Uterus (tissue), 4 donors: ENCODE data around the gene DDX55. TPM values are rescaled to one million over a fixed set of nuclear protein-coding genes. Genes with fewer than 3 reads are reported as not detected.

ENCODE experiments used
- DNase-seq, 2 donors: peaks; one replicate each; pipeline ENCODE4 v3.0.0-alpha.2; 2019 to 2020
- H3K27ac ChIP-seq, 2 donors: fragments of 200-600 bp; sonication (generic); 1 replicate in 1 of 2; 2 replicates in 1 of 2; pipeline ENCODE4 v1.5.1; 2016 to 2018
- H3K27me3 ChIP-seq, 2 donors: fragments of 200-600 bp; sonication (generic); one replicate each; pipeline ENCODE4 v1.5.1; 2018 to 2019; ENCODE audit warnings: control low read depth in 1 of 2
- H3K36me3 ChIP-seq, 2 donors: fragments of 200-600 bp; sonication (generic); one replicate each; pipeline ENCODE4 v1.5.1; 2019; ENCODE audit warnings: control low read depth in 1 of 2
- H3K4me1 ChIP-seq, 2 donors: fragments of 200-600 bp; sonication (generic); one replicate each; pipeline ENCODE4 v1.5.1; 2018 to 2019; ENCODE audit warnings: control low read depth in 1 of 2
- H3K4me3 ChIP-seq, 2 donors: fragments of 200-600 bp; sonication (generic); 1 replicate in 1 of 2; 2 replicates in 1 of 2; pipeline ENCODE4 v1.5.1; 2018 to 2019; ENCODE audit warnings: mild to moderate bottlenecking in 1 of 2
- H3K9me3 ChIP-seq, 2 donors: fragments of 200-600 bp; sonication (generic); one replicate each; pipeline ENCODE4 v1.5.1; 2019; ENCODE audit warnings: control low read depth in 1 of 2
- CTCF ChIP-seq, 4 experiments: fragments of 200-600 bp in 2 of 4; fragments of 450-650 bp in 2 of 4; sonication (generic) in 2 of 4; IDR thresholded peaks; one replicate each; pipeline ENCODE4 v1.5.1; 2016 to 2019; ENCODE audit warnings: antibody characterized with exemption in 4 of 4, mild to moderate bottlenecking in 2 of 4, moderate library complexity in 1 of 4
- POLR2A ChIP-seq, 2 donors: fragments of 450-650 bp; IDR thresholded peaks; one replicate each; pipeline ENCODE4 v1.6.1; 2016; ENCODE audit warnings: antibody characterized with exemption in 2 of 2, mild to moderate bottlenecking in 1 of 2, moderate library complexity in 1 of 2
- intact Hi-C: fragments of 100-400 bp; cut with DNase I; formaldehyde crosslinking; loops from one replicate; pipeline ENCODE4 v1.15.1; 2023; ENCODE audit warnings: low total_unique reads
- small RNA-seq: library from RNA; depleted of rRNA; stranded (forward); fragments of <200 nt; gene quantifications from one replicate; pipeline ENCODE3, GENCODE V24; 2016
- total RNA-seq, 4 donors: library from RNA; depleted of rRNA in 3 of 4; stranded (reverse); fragments of >200 nt in 3 of 4; gene quantifications; one replicate each; pipeline versions ENCODE4 v1.1.0 to v1.2.4, GENCODE V29; 2014 to 2023
- donor health status: DM: yes; HTN: yes; CAD: no.

DDX55 gene
- total RNA-seq, 4 donors from 2014 or later: 5.9 to 42.0 (median 23.9) TPM

GRCh38 chr12:123659996-123660727 lies 58.3 kb downstream of the DDX55 start:
- intact Hi-C loops: no loop called here
- no peak for DNase-seq
- H3K27ac ChIP-seq: peak overlapping the region; percentile 42 to 50
- no peaks in the 10 kb centered on the region for H3K27me3 ChIP-seq
- H3K4me1 ChIP-seq: no peaks in the 10 kb centered on the region
- no peaks in the 10 kb centered on the region for H3K9me3 ChIP-seq
- H3K4me3 ChIP-seq: no peak overlapping the region
- H3K36me3 ChIP-seq: no peaks in the 10 kb centered on the region
- TF ChIP-seq POLR2A (IDR thresholded peaks at IDR 0.05): no peak
- TF ChIP-seq CTCF (IDR thresholded peaks at IDR 0.05): no peak

GRCh38 chr12:123667771-123668170 lies 65.9 kb downstream of the DDX55 start:
- H3K27ac ChIP-seq: no peak overlapping the region
- DNase-seq: no peak
- H3K36me3 ChIP-seq: no peaks in the 10 kb centered on the region
- peaks cover 0 to 5% of the 10 kb centered on the region in 2 donors for H3K4me1 ChIP-seq
- H3K9me3 ChIP-seq: no peaks in the 10 kb centered on the region
- intact Hi-C loops: no loop called here
- H3K4me3 ChIP-seq: no peak overlapping the region
- TF ChIP-seq POLR2A (IDR thresholded peaks at IDR 0.05): no peak
- TF ChIP-seq CTCF (IDR thresholded peaks at IDR 0.05): no peak
- H3K27me3 ChIP-seq: no peaks in the 10 kb centered on the region

Small RNA genes lying within 50 kb of the gene (small RNA-seq; reads per million reads assigned to genes)
- gene SNORA9B: not detected

Other genes with a start within 250 kb of the DDX55 start
- gene SBNO1, start 237.3 kb upstream of the DDX55 start, total RNA-seq: 10 to 100 TPM; 16.8 to 40.5 (median 33.0) TPM
- gene KMT5A, start 218.0 kb upstream of the DDX55 start, total RNA-seq: 10 to 100 TPM; 20.9 to 71.5 (median 42.1) TPM
- gene RILPL2, start 165.4 kb upstream of the DDX55 start, total RNA-seq: 10 to 100 TPM in 1 of 4 donors, 1 to 10 TPM in 3; 4.0 to 10.1 (median 5.8) TPM
- 10 to 100 TPM in 3 of 4 donors, under 1 TPM in 1; 0.29 to 41.0 (median 24.3) TPM for gene SNRNP35, start 144.0 kb upstream of the DDX55 start, total RNA-seq
- gene RILPL1, start 68.4 kb upstream of the DDX55 start, total RNA-seq: 10 to 100 TPM in 2 of 4 donors, 1 to 10 TPM in 2; 2.9 to 32.3 (median 18.4) TPM
- gene TMED2, start 17.5 kb upstream of the DDX55 start, total RNA-seq: 100 to 1,000 TPM in 3 of 4 donors, 10 to 100 TPM in 1; 60.2 to 362 (median 178) TPM
- gene EIF2B1, start 31.6 kb downstream of the DDX55 start, total RNA-seq: 100 to 1,000 TPM in 1 of 4 donors, 10 to 100 TPM in 3; 35.1 to 114 (median 66.7) TPM
- gene GTF2H3, start 31.7 kb downstream of the DDX55 start, total RNA-seq: 10 to 100 TPM; 12.3 to 66.4 (median 31.1) TPM
- gene TCTN2, start 69.0 kb downstream of the DDX55 start, total RNA-seq: 100 to 1,000 TPM in 1 of 4 donors, 10 to 100 TPM in 2, 1 to 10 TPM in 1; 3.8 to 334 (median 23.9) TPM
- 10 to 100 TPM; 10.6 to 38.6 (median 30.2) TPM for gene ATP6V0A2, start 110.3 kb downstream of the DDX55 start, total RNA-seq
- gene DNAH10, start 160.2 kb downstream of the DDX55 start, total RNA-seq: 1 to 10 TPM in 2 of 4 donors, under 1 TPM in 2; under 0.01 to 3.9 (median 1.1) TPM